ENCODE results near the gene EYS. TPM values are rescaled to one million over a fixed set of nuclear protein-coding genes. Genes with fewer than 3 reads are reported as not detected.

Gene EYS
- total and polyA plus RNA-seq, 9 of the 15 experiments (the other 6 are each of a cell fraction or from before 2014, with no cell fraction given) = 0.03 to 0.36 (median 0.10) TPM; not detected in 2

GRCh38 chr6:65285275-65285674, 421.8 kb downstream of the EYS start:
- in situ Hi-C loops (cut with MboI) (no loop called here), intact Hi-C loops (cut with micrococcal nuclease) (no loop called here)
- Histone ChIP-seq H3K27me3 (ENCODE audit: control insufficient read depth in 2 of 2, insufficient read depth in 2 of 2, low read length in 2 of 2) (no peaks in the 10 kb centered on the region), H3K9ac (ENCODE audit: insufficient read depth in 1 of 2, low read depth in 2 of 2, low read length in 2 of 2) (no peak overlapping the region), H3K36me3 (ENCODE audit: control insufficient read depth, insufficient read depth, low read length) (no peaks in the 10 kb centered on the region), H3K4me1 (replicated peaks in 1 of 2; ENCODE audit: control insufficient read depth in 2 of 2, insufficient read depth in 2 of 2, low read length in 2 of 2) (no peaks in the 10 kb centered on the region), H3K9me1 (ENCODE audit: control insufficient read depth, insufficient read depth, low read length) (no peaks in the 10 kb centered on the region), H3K4me2 (ENCODE audit: insufficient read depth, low read length) (no peak overlapping the region), H3K9me3 (replicated peaks; ENCODE audit: control insufficient read depth, insufficient read depth, low read depth, low read length) (no peaks in the 10 kb centered on the region), H3K79me2 (ENCODE audit: control insufficient read depth, insufficient read depth, low read length) (no peaks in the 10 kb centered on the region), H2AFZ (ENCODE audit: low read depth, low read length) (no peak overlapping the region), H3K27ac (ENCODE audit: extremely low read depth, low read depth, low read length) (no peak overlapping the region), H4K20me1 (replicated peaks; ENCODE audit: control insufficient read depth, insufficient read depth, low read length) (no peaks in the 10 kb centered on the region), H3K4me3 (no peak overlapping the region)
- CTCF ChIA-PET (ENCODE audit: low intra/inter-chr PET ratio) = no interaction called here
- ATAC-seq (no peak), DNase-seq (ENCODE audit: extremely low read depth in 1 of 4, low spot score in 3 of 4) (no peak), FAIRE-seq (no peak)
- no TSS peak for BruUV-seq (replicated peaks)
- TF ChIP-seq U2AF1 (optimal IDR thresholded peaks at IDR 0.05; ENCODE audit: low read depth, low read length) (no peak), ZNF318 (IDR thresholded peaks at IDR 0.05; ENCODE audit: borderline replicate concordance in 1 of 2, low read depth in 1 of 2) (no peak), RBM25 (IDR thresholded peaks at IDR 0.05; ENCODE audit: low read depth, low read length, severe bottlenecking) (no peak), ZNF316 (IDR thresholded peaks at IDR 0.05) (peak; percentile 33; the same call in 1 of the 2 replicates), C11orf30 (IDR thresholded peaks at IDR 0.05; ENCODE audit: low read depth) (peak; percentile 11; the same call in 1 of the 2 replicates)
- POLR2A ChIA-PET = no interaction called here
